Measurements from ENCODE around the gene GALNT5. TPM values are rescaled to one million over a fixed set of nuclear protein-coding genes. Genes with fewer than 3 reads are reported as not detected.

The GALNT5 gene
- total RNA-seq, 4 donors from 2014 or later, result 0.13 to 0.83 (median 0.17) TPM; not detected in 1

DNA sequence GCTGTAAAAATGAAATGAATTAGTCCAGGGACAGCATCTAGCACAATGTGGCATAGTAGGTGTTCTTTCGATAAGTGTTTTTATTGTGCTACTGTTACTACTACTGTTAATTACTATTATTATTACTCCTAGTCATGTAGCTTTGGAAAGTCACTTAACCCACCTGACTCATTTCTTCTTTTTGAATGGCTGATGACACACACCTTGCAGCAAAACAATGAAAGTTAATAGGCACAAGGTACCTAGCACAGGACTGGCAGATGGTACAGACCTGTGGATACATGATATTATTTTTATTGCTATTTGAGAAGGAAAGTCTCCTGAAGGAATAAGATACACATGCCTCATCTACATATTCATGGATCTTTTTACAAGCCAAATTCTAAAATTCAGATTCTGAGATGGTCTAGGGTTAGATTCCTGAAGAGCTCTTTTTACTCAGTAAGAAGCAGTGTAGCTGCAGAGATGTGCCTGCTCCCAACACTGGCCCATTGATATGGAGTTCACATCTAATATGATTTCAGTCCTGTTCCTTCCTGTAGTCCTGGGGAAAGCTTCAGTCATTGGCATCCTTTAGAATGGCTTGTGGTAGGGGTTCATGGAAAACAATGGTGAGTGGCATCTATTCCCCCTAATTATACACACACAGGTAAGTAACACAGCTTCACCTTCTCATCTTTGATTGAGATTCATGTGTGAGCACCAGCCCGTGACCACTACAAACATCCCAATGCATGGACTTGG is 76.0 kb downstream of the GALNT5 start:
- Histone ChIP-seq H3K27me3 (no peaks in the 10 kb centered on the region), H3K4me1 (no peaks in the 10 kb centered on the region), H3K4me3 (no peak overlapping the region), H3K27ac (replicated peaks in 1 of 4) (no peak overlapping the region), H3K9me3 (no peaks in the 10 kb centered on the region), H3K36me3 (no peaks in the 10 kb centered on the region)
- intact Hi-C loops (cut with DNase I), result no loop called here
- 93% methylated on average over 2 of the region's 2 CpGs for WGBS
- no peak for DNase-seq (ENCODE audit: extremely low spot score)
- TF ChIP-seq, protein P1, sequence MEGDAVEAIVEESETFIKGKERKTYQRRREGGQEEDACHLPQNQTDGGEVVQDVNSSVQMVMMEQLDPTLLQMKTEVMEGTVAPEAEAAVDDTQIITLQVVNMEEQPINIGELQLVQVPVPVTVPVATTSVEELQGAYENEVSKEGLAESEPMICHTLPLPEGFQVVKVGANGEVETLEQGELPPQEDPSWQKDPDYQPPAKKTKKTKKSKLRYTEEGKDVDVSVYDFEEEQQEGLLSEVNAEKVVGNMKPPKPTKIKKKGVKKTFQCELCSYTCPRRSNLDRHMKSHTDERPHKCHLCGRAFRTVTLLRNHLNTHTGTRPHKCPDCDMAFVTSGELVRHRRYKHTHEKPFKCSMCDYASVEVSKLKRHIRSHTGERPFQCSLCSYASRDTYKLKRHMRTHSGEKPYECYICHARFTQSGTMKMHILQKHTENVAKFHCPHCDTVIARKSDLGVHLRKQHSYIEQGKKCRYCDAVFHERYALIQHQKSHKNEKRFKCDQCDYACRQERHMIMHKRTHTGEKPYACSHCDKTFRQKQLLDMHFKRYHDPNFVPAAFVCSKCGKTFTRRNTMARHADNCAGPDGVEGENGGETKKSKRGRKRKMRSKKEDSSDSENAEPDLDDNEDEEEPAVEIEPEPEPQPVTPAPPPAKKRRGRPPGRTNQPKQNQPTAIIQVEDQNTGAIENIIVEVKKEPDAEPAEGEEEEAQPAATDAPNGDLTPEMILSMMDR (IDR thresholded peaks at IDR 0.05), result no peak
- TF ChIP-seq POLR2A (IDR thresholded peaks at IDR 0.05; ENCODE audit: low read depth) (no peak), EP300 (IDR thresholded peaks at IDR 0.05) (no peak), POLR2AphosphoS5 (IDR thresholded peaks at IDR 0.05) (no peak)

DNA sequence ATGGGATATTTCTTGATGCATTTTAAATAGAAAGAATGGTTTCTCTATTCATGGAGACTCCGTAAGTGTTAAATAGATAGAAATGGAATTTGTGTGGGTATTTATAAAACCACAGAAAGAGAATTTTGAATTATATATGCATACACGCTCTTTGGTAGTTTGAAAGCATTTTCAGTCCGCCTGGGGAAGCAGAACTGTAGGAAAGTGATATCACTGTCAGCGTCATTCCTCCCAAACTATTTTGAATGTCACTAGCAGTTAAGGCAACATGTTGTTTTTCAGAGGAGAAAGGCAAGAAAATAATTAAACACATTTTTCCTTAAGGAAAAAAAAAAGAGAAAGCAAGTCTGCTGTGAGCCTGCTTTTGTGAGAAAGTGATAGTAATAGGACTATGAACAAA is 76.8 kb downstream of the GALNT5 start:
- Histone ChIP-seq H3K36me3 (no peaks in the 10 kb centered on the region), H3K9me3 (no peaks in the 10 kb centered on the region), H3K27ac (replicated peaks in 1 of 4) (no peak overlapping the region), H3K27me3 (no peaks in the 10 kb centered on the region), H3K4me3 (no peak overlapping the region), H3K4me1 (no peaks in the 10 kb centered on the region)
- intact Hi-C loops (cut with DNase I), result no loop called here
- 88% methylated on average over 4 of the region's 4 CpGs for WGBS
- TF ChIP-seq EP300 (IDR thresholded peaks at IDR 0.05), result no peak
- TF ChIP-seq, protein P1 (IDR thresholded peaks at IDR 0.05), result no peak
- TF ChIP-seq POLR2AphosphoS5 (IDR thresholded peaks at IDR 0.05), result no peak
- TF ChIP-seq POLR2A (IDR thresholded peaks at IDR 0.05; ENCODE audit: low read depth), result no peak
- no peak for DNase-seq (ENCODE audit: extremely low spot score)

DNA sequence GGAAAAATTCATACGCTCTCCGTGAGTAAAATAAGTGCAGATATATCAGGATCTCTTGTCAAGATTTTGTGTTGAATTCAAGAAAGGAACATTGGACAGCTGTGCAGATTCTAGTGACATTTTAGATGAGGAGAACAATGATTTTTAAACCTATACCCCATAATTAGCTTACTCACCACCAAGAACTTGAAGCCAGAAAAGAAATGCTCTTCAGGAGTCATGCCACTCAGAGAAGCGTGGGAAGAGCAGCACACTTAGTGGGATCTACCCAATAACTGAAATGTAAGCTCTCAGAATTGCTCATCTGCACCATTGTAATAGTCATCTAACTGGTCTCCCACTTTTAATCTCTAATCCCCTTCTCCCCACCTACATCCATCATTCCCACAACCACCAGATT is 77.3 kb downstream of the GALNT5 start:
- TF ChIP-seq EP300 (IDR thresholded peaks at IDR 0.05), result no peak
- TF ChIP-seq, protein P1 (IDR thresholded peaks at IDR 0.05), result no peak
- no peak for TF ChIP-seq POLR2AphosphoS5 (IDR thresholded peaks at IDR 0.05)
- TF ChIP-seq POLR2A (IDR thresholded peaks at IDR 0.05; ENCODE audit: low read depth), result no peak
- no peak for DNase-seq (ENCODE audit: extremely low spot score)
- Histone ChIP-seq H3K27ac (replicated peaks in 1 of 4) (no peak overlapping the region), H3K9me3 (no peaks in the 10 kb centered on the region), H3K27me3 (no peaks in the 10 kb centered on the region), H3K4me1 (no peaks in the 10 kb centered on the region), H3K36me3 (no peaks in the 10 kb centered on the region), H3K4me3 (no peak overlapping the region)
- intact Hi-C loops (cut with DNase I), result no loop called here
- 90% methylated on average over 3 of the region's 3 CpGs for WGBS

DNA sequence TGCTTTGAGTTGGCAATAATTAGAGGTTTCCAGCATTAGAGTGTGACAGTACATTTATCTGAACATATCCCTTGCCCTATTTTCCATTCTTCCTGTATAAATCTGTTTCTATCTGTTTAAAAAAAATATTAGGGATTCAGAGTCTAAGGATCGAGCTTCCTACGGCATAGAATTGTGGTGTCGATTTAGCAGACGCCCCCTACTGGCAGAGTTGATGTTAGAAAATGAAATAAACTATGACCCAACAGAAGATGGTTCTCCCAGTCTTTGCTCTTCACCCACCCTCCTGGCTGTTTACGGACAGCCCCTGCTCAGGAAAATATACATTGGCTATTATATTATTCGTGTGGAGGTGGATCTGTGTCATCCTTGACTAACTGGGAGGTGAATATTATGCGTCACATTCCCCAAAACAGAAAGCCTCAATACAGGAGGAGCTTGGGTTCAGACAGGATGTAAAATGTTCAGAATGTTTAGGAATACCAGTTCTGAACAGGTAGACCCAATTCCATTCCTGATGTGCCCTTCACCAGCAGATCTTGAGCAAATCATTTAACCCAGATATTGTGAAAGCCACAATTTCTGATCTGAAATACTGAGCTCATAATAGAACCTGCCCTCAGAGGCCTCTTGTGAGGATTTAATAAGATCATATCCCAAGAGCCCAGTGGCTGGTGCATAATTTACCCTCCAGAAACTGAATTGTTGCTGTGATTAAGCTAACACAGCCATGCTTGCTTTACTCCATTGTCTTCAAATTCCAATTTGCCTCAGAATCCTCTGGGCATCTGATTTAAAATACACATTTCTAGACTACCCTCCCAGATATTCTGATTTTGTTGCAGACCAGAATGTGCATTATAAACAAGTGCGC is 78.9 kb downstream of the GALNT5 start:
- Histone ChIP-seq H3K36me3 (no peaks in the 10 kb centered on the region), H3K27me3 (no peaks in the 10 kb centered on the region), H3K27ac (replicated peaks in 1 of 4) (no peak overlapping the region), H3K4me3 (no peak overlapping the region), H3K9me3 (no peaks in the 10 kb centered on the region), H3K4me1 (no peaks in the 10 kb centered on the region)
- intact Hi-C loops (cut with DNase I), result no loop called here
- 48% methylated on average over 8 of the region's 8 CpGs for WGBS
- TF ChIP-seq POLR2AphosphoS5 (IDR thresholded peaks at IDR 0.05), result no peak
- no peak for TF ChIP-seq EP300 (IDR thresholded peaks at IDR 0.05)
- TF ChIP-seq, protein P1 (IDR thresholded peaks at IDR 0.05), result peak in 2 of 3 experiments; percentile 47 to 59
- DNase-seq (ENCODE audit: extremely low spot score), result no peak

All from esophagus muscularis mucosa (tissue), 4 donors.